Inflammatory macrophage treated with lipopolysaccharide for 1 hour (primary cell): ENCODE results near the gene CYP1B1.

Source experiments
- DNase-seq, 2 donors: peaks; one replicate each; pipeline ENCODE4 v3.0.0-alpha.2; 2020 to 2022

The CYP1B1 gene

GRCh38 chr2:38074764-38075506, 1.0 kb downstream of the CYP1B1 start:
- peak in 1 of 2 donors; percentile 38 for DNase-seq

- peak in 1 of 2 donors; percentile 41 for DNase-seq
Measured at GRCh38 chr2:38074058-38074763, 1.7 kb downstream of the CYP1B1 start.

GRCh38 chr2:38073211-38074057, 2.5 kb downstream of the CYP1B1 start:
- DNase-seq: no peak

GRCh38 chr2:38070438-38070837, 5.5 kb downstream of the CYP1B1 start:
- no peak for DNase-seq

GRCh38 chr2:38068234-38068633, 7.7 kb downstream of the CYP1B1 start:
- DNase-seq: no peak

- DNase-seq: no peak
Measured at GRCh38 chr2:38066421-38067115, 9.4 kb downstream of the CYP1B1 start.

GRCh38 chr2:38065502-38066135, 10.3 kb downstream of the CYP1B1 start:
- no peak for DNase-seq

GRCh38 chr2:38064801-38065501, 11.0 kb downstream of the CYP1B1 start:
- DNase-seq: peak; percentile 71 to 83

GRCh38 chr2:38060236-38061018, 15.5 kb downstream of the CYP1B1 start:
- DNase-seq: no peak

GRCh38 chr2:38057651-38058410, 18.1 kb downstream of the CYP1B1 start:
- no peak for DNase-seq

GRCh38 chr2:38056216-38056615, 19.7 kb downstream of the CYP1B1 start:
- DNase-seq: no peak

- DNase-seq: no peak
Measured at GRCh38 chr2:38045811-38046210, 30.1 kb downstream of the CYP1B1 start.

- DNase-seq: peak; percentile 73 to 91
Measured at GRCh38 chr2:38039121-38039910, 36.6 kb downstream of the CYP1B1 start.

- no peak for DNase-seq
Measured at GRCh38 chr2:38038682-38039081, 37.3 kb downstream of the CYP1B1 start.

GRCh38 chr2:38037757-38038621, 38.0 kb downstream of the CYP1B1 start:
- DNase-seq: peak; percentile 87 to 96

GRCh38 chr2:38037325-38037724, 38.6 kb downstream of the CYP1B1 start:
- peak; percentile 49 to 86 for DNase-seq

- DNase-seq: no peak
Measured at GRCh38 chr2:38035968-38036367, 40.0 kb downstream of the CYP1B1 start.

GRCh38 chr2:38033646-38034045, 42.3 kb downstream of the CYP1B1 start:
- DNase-seq: no peak
